K562 (cell line): ENCODE measurements around the gene NUFIP1. TPM values are rescaled to one million over a fixed set of nuclear protein-coding genes. Genes with fewer than 3 reads are reported as not detected.

Experiments
- CBX1 ChIP-seq: sonication (generic); IDR thresholded peaks from 2 replicates; pipeline ENCODE4 v1.6.1; 2016; ENCODE audit warnings: antibody characterized with exemption, low read depth, mild to moderate bottlenecking
- CXXC5 ChIP-seq: fragments of 250-450 bp; sonication (Bioruptor Pico); IDR thresholded peaks from 2 replicates; pipeline ENCODE4 v1.8.0; 2022; ENCODE audit warnings: inconsistent platforms, mild to moderate bottlenecking, moderate library complexity
- EP400 ChIP-seq: fragments of 450-650 bp; IDR thresholded peaks from 2 replicates; pipeline ENCODE4 v1.6.1; 2017; ENCODE audit warnings: antibody characterized with exemption, mild to moderate bottlenecking, moderate library complexity
- ETV6 ChIP-seq, 3 experiments: fragments of 150-350 bp in 1 of 3; sonication (generic) in 1 of 3; formaldehyde crosslinking in 1 of 3; IDR thresholded peaks; 2 replicates each; pipeline versions ENCODE4 v1.6.1 to v1.8.0; 2014 to 2022; ENCODE audit warnings: borderline replicate concordance in 2 of 3, low read depth in 2 of 3, antibody characterized with exemption in 1 of 3, low read length in 1 of 3, mild to moderate bottlenecking in 1 of 3, missing genetic modification reagents in 1 of 3
- MBD2 ChIP-seq: sonication (generic); IDR thresholded peaks from 2 replicates; pipeline ENCODE4 v1.6.1; 2016; ENCODE audit warnings: low read depth, borderline replicate concordance
- PRMT5 ChIP-seq: sonication (generic); formaldehyde crosslinking; IDR thresholded peaks from 2 replicates; pipeline ENCODE4 v1.5.0; 2020; ENCODE audit warnings: missing genetic modification reagents
- RAD51 ChIP-seq: fragments of 450-650 bp; IDR thresholded peaks from 2 replicates; pipeline ENCODE4 v1.7.1; 2016; ENCODE audit warnings: low read depth, mild to moderate bottlenecking, borderline replicate concordance
- RBM34 ChIP-seq: fragments of 200-400 bp; formaldehyde crosslinking; IDR thresholded peaks from 2 replicates; pipeline ENCODE4 v1.6.1; 2018; ENCODE audit warnings: low read length, borderline replicate concordance; ENCODE audit not compliant: insufficient read depth
- ZNF175 ChIP-seq: fragments of 200-800 bp; sonication (Bioruptor generic); IDR thresholded peaks from 2 replicates; pipeline ENCODE4 v1.6.1; 2016; ENCODE audit warnings: low read depth, mild to moderate bottlenecking, missing genetic modification characterization, missing compliant biosample characterization
- ZNF384 ChIP-seq: IDR thresholded peaks from 2 replicates; pipeline ENCODE4 v1.6.1; 2012; ENCODE audit warnings: low read depth, low read length, improper control_type of control experiment
- ZNF41 ChIP-seq: fragments of 250-450 bp; sonication (Bioruptor Pico); conservative IDR thresholded peaks from 2 replicates; pipeline ENCODE4 v1.4.0; 2020; ENCODE audit warnings: mild to moderate bottlenecking
- ZNF583 ChIP-seq: fragments of 250-450 bp; sonication (Bioruptor Pico); IDR thresholded peaks from 2 replicates; pipeline ENCODE4 v1.4.0; 2020
- polyA plus RNA-seq, 8 experiments: library from polyadenylated mRNA; depleted of rRNA in 4 of 8; stranded (reverse) in 5 of 8; unstranded in 3 of 8; fragments of >200 nt; fragmentation: Nextera tagmentation in 2 of 8; fragmentation: Illumina TruSeq in 1 of 8; extraction: Ambion mirVana in 2 of 8; extraction: Trizol in 1 of 8; gene quantifications; 2 replicates each; pipeline versions ENCODE4 v1.2.1 to v1.2.3, GENCODE V29; 2011 to 2014; ENCODE audit warnings: inconsistent platforms in 1 of 8, missing spikeins in 1 of 8
- total RNA-seq, 7 experiments: library from RNA; depleted of rRNA in 6 of 7; stranded (reverse); fragments of >200 nt in 6 of 7; fragmentation: Illumina TruSeq in 2 of 7; extraction: Trizol in 2 of 7; gene quantifications; 2 replicates each; pipeline versions ENCODE4 v1.2.1 to v1.2.3, GENCODE V29; 2011 to 2021; ENCODE audit warnings: low replicate concordance in 1 of 7
- TF ChIP-seq, protein P1 (sequence below): fragments of 450-650 bp; formaldehyde crosslinking; IDR thresholded peaks from 2 replicates; pipeline ENCODE4 v1.4.0; 2022; ENCODE audit warnings: missing genetic modification characterization
- TF ChIP-seq, protein P2 (sequence below): sonication (generic); formaldehyde crosslinking; IDR thresholded peaks from 2 replicates; pipeline ENCODE4 v1.8.0; 2022; ENCODE audit warnings: mild to moderate bottlenecking, low read depth, missing genetic modification reagents
- TF ChIP-seq, protein P3 (sequence below): fragments of 250-450 bp; sonication (Bioruptor Pico); IDR thresholded peaks from 2 replicates; pipeline ENCODE4 v1.5.0; 2020; ENCODE audit warnings: mild to moderate bottlenecking
- TF ChIP-seq, protein P4 (sequence below): sonication (generic); formaldehyde crosslinking; IDR thresholded peaks from 2 replicates; pipeline ENCODE4 v1.8.0; 2022; ENCODE audit warnings: mild to moderate bottlenecking, missing genetic modification reagents
- TF ChIP-seq, protein P5 (sequence below): fragments of 450-650 bp; IDR thresholded peaks from 2 replicates; pipeline ENCODE4 v1.6.1; 2014; ENCODE audit warnings: low read depth, mild to moderate bottlenecking, moderate library complexity, borderline replicate concordance
- TF ChIP-seq, protein P6 (sequence below), 2 experiments: fragments of 200-800 bp in 1 of 2; sonication (Bioruptor generic) in 1 of 2; sonication (generic) in 1 of 2; formaldehyde crosslinking in 1 of 2; IDR thresholded peaks in 1 of 2; conservative IDR thresholded peaks in 1 of 2; 2 replicates each; pipeline versions ENCODE4 v1.5.0 to v1.6.1; 2016 to 2020; ENCODE audit warnings: missing compliant biosample characterization in 1 of 2, missing genetic modification characterization in 1 of 2, missing genetic modification reagents in 1 of 2

NUFIP1 gene
- total and polyA plus RNA-seq, 9 of the 15 experiments (the other 6 are each of a cell fraction or from before 2014, with no cell fraction given), result 2.6 to 9.7 (median 4.1) TPM

GRCh38 chr13:44989071-44989889 lies at the start of gene NUFIP1, which contains the start of gene GPALPP1 (continued):
- TF ChIP-seq, protein P1, sequence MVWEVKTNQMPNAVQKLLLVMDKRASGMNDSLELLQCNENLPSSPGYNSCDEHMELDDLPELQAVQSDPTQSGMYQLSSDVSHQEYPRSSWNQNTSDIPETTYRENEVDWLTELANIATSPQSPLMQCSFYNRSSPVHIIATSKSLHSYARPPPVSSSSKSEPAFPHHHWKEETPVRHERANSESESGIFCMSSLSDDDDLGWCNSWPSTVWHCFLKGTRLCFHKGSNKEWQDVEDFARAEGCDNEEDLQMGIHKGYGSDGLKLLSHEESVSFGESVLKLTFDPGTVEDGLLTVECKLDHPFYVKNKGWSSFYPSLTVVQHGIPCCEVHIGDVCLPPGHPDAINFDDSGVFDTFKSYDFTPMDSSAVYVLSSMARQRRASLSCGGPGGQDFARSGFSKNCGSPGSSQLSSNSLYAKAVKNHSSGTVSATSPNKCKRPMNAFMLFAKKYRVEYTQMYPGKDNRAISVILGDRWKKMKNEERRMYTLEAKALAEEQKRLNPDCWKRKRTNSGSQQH (CRISPR knock-in tag), result no peak
- TF ChIP-seq RBM34, result no peak
- no peak for TF ChIP-seq ZNF583 (CRISPR knock-in tag)
- TF ChIP-seq, protein P2, sequence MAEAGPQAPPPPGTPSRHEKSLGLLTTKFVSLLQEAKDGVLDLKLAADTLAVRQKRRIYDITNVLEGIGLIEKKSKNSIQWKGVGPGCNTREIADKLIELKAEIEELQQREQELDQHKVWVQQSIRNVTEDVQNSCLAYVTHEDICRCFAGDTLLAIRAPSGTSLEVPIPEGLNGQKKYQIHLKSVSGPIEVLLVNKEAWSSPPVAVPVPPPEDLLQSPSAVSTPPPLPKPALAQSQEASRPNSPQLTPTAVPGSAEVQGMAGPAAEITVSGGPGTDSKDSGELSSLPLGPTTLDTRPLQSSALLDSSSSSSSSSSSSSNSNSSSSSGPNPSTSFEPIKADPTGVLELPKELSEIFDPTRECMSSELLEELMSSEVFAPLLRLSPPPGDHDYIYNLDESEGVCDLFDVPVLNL, result no peak
- 0 out of 2 replicates have a peak, but pooled peaks have one; percentile 23 for TF ChIP-seq CBX1
- no peak for TF ChIP-seq ZNF41 (CRISPR knock-in tag)
- no peak for TF ChIP-seq RAD51
- no peak for TF ChIP-seq PRMT5 (CRISPR knock-in tag)
- TF ChIP-seq, protein P3, sequence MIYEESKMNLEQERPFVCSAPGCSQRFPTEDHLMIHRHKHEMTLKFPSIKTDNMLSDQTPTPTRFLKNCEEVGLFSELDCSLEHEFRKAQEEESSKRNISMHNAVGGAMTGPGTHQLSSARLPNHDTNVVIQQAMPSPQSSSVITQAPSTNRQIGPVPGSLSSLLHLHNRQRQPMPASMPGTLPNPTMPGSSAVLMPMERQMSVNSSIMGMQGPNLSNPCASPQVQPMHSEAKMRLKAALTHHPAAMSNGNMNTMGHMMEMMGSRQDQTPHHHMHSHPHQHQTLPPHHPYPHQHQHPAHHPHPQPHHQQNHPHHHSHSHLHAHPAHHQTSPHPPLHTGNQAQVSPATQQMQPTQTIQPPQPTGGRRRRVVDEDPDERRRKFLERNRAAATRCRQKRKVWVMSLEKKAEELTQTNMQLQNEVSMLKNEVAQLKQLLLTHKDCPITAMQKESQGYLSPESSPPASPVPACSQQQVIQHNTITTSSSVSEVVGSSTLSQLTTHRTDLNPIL, result no peak
- TF ChIP-seq, protein P4, sequence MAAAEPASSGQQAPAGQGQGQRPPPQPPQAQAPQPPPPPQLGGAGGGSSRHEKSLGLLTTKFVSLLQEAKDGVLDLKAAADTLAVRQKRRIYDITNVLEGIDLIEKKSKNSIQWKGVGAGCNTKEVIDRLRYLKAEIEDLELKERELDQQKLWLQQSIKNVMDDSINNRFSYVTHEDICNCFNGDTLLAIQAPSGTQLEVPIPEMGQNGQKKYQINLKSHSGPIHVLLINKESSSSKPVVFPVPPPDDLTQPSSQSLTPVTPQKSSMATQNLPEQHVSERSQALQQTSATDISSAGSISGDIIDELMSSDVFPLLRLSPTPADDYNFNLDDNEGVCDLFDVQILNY (CRISPR knock-in tag), result no peak
- TF ChIP-seq, protein P5, sequence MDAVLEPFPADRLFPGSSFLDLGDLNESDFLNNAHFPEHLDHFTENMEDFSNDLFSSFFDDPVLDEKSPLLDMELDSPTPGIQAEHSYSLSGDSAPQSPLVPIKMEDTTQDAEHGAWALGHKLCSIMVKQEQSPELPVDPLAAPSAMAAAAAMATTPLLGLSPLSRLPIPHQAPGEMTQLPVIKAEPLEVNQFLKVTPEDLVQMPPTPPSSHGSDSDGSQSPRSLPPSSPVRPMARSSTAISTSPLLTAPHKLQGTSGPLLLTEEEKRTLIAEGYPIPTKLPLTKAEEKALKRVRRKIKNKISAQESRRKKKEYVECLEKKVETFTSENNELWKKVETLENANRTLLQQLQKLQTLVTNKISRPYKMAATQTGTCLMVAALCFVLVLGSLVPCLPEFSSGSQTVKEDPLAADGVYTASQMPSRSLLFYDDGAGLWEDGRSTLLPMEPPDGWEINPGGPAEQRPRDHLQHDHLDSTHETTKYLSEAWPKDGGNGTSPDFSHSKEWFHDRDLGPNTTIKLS, result no peak
- TF ChIP-seq, protein P6, sequence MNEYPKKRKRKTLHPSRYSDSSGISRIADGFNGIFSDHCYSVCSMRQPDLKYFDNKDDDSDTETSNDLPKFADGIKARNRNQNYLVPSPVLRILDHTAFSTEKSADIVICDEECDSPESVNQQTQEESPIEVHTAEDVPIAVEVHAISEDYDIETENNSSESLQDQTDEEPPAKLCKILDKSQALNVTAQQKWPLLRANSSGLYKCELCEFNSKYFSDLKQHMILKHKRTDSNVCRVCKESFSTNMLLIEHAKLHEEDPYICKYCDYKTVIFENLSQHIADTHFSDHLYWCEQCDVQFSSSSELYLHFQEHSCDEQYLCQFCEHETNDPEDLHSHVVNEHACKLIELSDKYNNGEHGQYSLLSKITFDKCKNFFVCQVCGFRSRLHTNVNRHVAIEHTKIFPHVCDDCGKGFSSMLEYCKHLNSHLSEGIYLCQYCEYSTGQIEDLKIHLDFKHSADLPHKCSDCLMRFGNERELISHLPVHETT (CRISPR knock-in tag; conservative IDR thresholded peaks at IDR 0.05 in 1 of 2, IDR thresholded peaks at IDR 0.05 in 1 of 2), result no peak
- no peak for TF ChIP-seq ETV6 (IDR thresholded peaks at IDR 0.05; ENCODE audit: borderline replicate concordance in 1 of 2, low read depth in 2 of 2, low read length in 1 of 2)
- no peak for TF ChIP-seq ETV6 (CRISPR knock-in tag; IDR thresholded peaks at IDR 0.05; ENCODE audit: borderline replicate concordance)
- TF ChIP-seq ZNF175 (CRISPR knock-in tag), result no peak
- TF ChIP-seq EP400, result peak; percentile 89
- TF ChIP-seq CXXC5, result peak; percentile 82
- peak; percentile 53; the same call in 1 of the 2 replicates for TF ChIP-seq MBD2
- no peak for TF ChIP-seq ZNF384
